ENCODE results near the gene EDIL3. TPM values are rescaled to one million over a fixed set of nuclear protein-coding genes. Genes with fewer than 3 reads are reported as not detected.

The EDIL3 gene
- total RNA-seq, 1 donor from 2014 or later, result 1.1 TPM

GRCh38 chr5:84393969-84394368 is 9.3 kb upstream of the EDIL3 start:
- no peaks in the 10 kb centered on the region for H3K36me3 ChIP-seq (ENCODE audit: control insufficient read depth, insufficient read depth, low read length)
- TF ChIP-seq CTCF (IDR thresholded peaks at IDR 0.05; ENCODE audit: insufficient read depth, low read length, severe bottlenecking), result no peak
- no peak overlapping the region for H3K4me3 ChIP-seq (ENCODE audit: low read depth, low read length)
- no peaks in the 10 kb centered on the region for H3K27me3 ChIP-seq (ENCODE audit: control insufficient read depth, insufficient read depth, low read length)
- FAIRE-seq, result no peak
- peak; percentile 93 for DNase-seq (ENCODE audit: low read depth)

- H3K27me3 ChIP-seq (ENCODE audit: control insufficient read depth, insufficient read depth, low read length), result no peaks in the 10 kb centered on the region
- DNase-seq (ENCODE audit: low read depth) (no peak), FAIRE-seq (no peak)
- no peak overlapping the region for H3K4me3 ChIP-seq (ENCODE audit: low read depth, low read length)
- no peaks in the 10 kb centered on the region for H3K36me3 ChIP-seq (ENCODE audit: control insufficient read depth, insufficient read depth, low read length)
- no peak for TF ChIP-seq CTCF (IDR thresholded peaks at IDR 0.05; ENCODE audit: insufficient read depth, low read length, severe bottlenecking)
These were observed 8.2 kb upstream of the EDIL3 start for GRCh38 chr5:84392836-84393235.

- TF ChIP-seq CTCF (IDR thresholded peaks at IDR 0.05; ENCODE audit: insufficient read depth, low read length, severe bottlenecking), result no peak
- Histone ChIP-seq H3K36me3 (ENCODE audit: control insufficient read depth, insufficient read depth, low read length) (no peaks in the 10 kb centered on the region), H3K27me3 (ENCODE audit: control insufficient read depth, insufficient read depth, low read length) (peaks cover 14% of the 10 kb centered on the region), H3K4me3 (ENCODE audit: low read depth, low read length) (no peak overlapping the region)
- no peak for FAIRE-seq
- no peak for DNase-seq (ENCODE audit: low read depth)
These were observed 1.0 kb upstream of the EDIL3 start for GRCh38 chr5:84385705-84386104.

- H3K27me3 ChIP-seq (ENCODE audit: control insufficient read depth, insufficient read depth, low read length), result peaks cover 14% of the 10 kb centered on the region
- no peak for TF ChIP-seq CTCF (IDR thresholded peaks at IDR 0.05; ENCODE audit: insufficient read depth, low read length, severe bottlenecking)
- FAIRE-seq (no peak), DNase-seq (ENCODE audit: low read depth) (peak; percentile 57)
- H3K36me3 ChIP-seq (ENCODE audit: control insufficient read depth, insufficient read depth, low read length), result no peaks in the 10 kb centered on the region
- H3K4me3 ChIP-seq (ENCODE audit: low read depth, low read length), result peak overlapping the region; percentile 46
These were observed 670 bp downstream of the EDIL3 start for GRCh38 chr5:84383816-84384603.

GRCh38 chr5:84383296-84383815 is 1.3 kb downstream of the EDIL3 start:
- Histone ChIP-seq H3K4me3 (ENCODE audit: low read depth, low read length) (peak overlapping the region; percentile 46), H3K27me3 (ENCODE audit: control insufficient read depth, insufficient read depth, low read length) (peaks cover 14% of the 10 kb centered on the region), H3K36me3 (ENCODE audit: control insufficient read depth, insufficient read depth, low read length) (no peaks in the 10 kb centered on the region)
- FAIRE-seq (no peak), DNase-seq (ENCODE audit: low read depth) (no peak)
- TF ChIP-seq CTCF (IDR thresholded peaks at IDR 0.05; ENCODE audit: insufficient read depth, low read length, severe bottlenecking), result no peak
